ENCODE measurements around the gene TAOK1. TPM values are rescaled to one million over a fixed set of nuclear protein-coding genes. Genes with fewer than 3 reads are reported as not detected.

The TAOK1 gene
- total and polyA plus RNA-seq, 2 of the 13 experiments (the other 11 are each of a cell fraction or from before 2014, with no cell fraction given), result 14.1 to 23.0 TPM

DNA sequence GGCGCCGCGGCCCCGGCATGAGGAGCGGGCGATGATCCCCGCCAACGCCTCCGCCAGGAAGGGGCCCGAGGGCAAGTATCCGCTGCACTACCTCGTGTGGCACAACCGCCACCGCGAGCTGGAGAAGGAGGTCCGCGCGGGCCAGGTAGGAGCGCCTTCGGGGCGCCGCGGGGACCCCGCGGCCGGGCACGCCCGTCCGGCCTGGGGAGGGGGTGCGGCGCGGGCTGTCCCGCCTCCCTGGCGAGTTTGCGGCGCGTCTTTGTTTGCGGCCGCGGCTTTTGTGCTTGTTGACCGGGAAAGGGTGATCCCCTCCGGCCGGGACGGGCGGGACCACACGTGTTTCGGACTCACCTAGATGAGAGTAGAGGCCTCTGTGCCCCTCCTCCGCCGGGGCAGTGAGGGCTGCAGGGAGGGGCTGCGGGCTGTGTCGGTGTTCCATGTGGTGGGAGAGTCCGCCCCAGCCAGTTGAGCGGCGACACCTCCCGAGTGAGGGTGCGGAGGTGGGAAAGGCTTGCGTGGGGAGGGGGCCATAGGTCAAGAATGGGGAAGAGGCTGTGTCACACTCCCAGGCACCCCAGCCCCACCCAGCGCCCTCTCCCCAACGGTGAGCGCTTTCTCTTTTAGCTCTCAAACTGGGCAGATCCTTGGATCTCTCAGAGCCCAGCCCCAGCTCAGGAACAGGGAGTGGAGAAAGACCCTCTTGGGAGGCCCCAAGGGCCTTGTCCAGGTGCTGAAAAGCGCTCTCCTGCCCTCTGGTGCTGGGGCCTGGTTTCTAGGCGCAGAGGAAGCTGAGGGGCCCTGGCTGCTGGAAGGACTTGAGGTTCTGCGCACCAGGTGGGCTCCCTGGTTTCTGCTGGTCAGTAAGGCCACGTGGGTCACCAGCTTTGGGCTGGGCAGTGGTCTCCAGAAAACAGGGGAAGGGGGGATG is 203.7 kb downstream of the TAOK1 start (continued):
- 0 out of 2 replicates have a peak, but pooled peaks have one; percentile 83 for TF ChIP-seq MTA3 (CRISPR knock-in tag; IDR thresholded peaks at IDR 0.05)
- TF ChIP-seq, protein P1, sequence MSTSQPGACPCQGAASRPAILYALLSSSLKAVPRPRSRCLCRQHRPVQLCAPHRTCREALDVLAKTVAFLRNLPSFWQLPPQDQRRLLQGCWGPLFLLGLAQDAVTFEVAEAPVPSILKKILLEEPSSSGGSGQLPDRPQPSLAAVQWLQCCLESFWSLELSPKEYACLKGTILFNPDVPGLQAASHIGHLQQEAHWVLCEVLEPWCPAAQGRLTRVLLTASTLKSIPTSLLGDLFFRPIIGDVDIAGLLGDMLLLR (CRISPR knock-in tag; IDR thresholded peaks at IDR 0.05), result peak; percentile 48; the same call in 1 of the 2 replicates
- TF ChIP-seq SNAI1 (CRISPR knock-in tag; IDR thresholded peaks at IDR 0.05; ENCODE audit: borderline replicate concordance), result no peak
- TF ChIP-seq SNAPC2 (CRISPR knock-in tag; IDR thresholded peaks at IDR 0.05), result no peak
- TF ChIP-seq, protein P2, sequence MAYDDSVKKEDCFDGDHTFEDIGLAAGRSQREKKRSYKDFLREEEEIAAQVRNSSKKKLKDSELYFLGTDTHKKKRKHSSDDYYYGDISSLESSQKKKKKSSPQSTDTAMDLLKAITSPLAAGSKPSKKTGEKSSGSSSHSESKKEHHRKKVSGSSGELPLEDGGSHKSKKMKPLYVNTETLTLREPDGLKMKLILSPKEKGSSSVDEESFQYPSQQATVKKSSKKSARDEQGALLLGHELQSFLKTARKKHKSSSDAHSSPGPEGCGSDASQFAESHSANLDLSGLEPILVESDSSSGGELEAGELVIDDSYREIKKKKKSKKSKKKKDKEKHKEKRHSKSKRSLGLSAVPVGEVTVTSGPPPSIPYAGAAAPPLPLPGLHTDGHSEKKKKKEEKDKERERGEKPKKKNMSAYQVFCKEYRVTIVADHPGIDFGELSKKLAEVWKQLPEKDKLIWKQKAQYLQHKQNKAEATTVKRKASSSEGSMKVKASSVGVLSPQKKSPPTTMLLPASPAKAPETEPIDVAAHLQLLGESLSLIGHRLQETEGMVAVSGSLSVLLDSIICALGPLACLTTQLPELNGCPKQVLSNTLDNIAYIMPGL (CRISPR knock-in tag; IDR thresholded peaks at IDR 0.05; ENCODE audit: borderline replicate concordance in 1 of 2, low read depth in 1 of 2), result peak; percentile 39 to 42; a peak in 1 of 4 replicates
- peak; percentile 56; the same call in 1 of the 2 replicates for TF ChIP-seq SP4 (CRISPR knock-in tag; IDR thresholded peaks at IDR 0.05)
- no peak for TF ChIP-seq ZNF792 (CRISPR knock-in tag; IDR thresholded peaks at IDR 0.05)
- 0 out of 2 replicates have a peak, but pooled peaks have one; percentile 19 for TF ChIP-seq NCOA2 (CRISPR knock-in tag; IDR thresholded peaks at IDR 0.05)
- TF ChIP-seq, protein P3, sequence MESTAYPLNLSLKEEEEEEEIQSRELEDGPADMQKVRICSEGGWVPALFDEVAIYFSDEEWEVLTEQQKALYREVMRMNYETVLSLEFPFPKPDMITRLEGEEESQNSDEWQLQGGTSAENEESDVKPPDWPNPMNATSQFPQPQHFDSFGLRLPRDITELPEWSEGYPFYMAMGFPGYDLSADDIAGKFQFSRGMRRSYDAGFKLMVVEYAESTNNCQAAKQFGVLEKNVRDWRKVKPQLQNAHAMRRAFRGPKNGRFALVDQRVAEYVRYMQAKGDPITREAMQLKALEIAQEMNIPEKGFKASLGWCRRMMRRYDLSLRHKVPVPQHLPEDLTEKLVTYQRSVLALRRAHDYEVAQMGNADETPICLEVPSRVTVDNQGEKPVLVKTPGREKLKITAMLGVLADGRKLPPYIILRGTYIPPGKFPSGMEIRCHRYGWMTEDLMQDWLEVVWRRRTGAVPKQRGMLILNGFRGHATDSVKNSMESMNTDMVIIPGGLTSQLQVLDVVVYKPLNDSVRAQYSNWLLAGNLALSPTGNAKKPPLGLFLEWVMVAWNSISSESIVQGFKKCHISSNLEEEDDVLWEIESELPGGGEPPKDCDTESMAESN (CRISPR knock-in tag; conservative IDR thresholded peaks at IDR 0.05), result no peak
- TF ChIP-seq, protein P4, sequence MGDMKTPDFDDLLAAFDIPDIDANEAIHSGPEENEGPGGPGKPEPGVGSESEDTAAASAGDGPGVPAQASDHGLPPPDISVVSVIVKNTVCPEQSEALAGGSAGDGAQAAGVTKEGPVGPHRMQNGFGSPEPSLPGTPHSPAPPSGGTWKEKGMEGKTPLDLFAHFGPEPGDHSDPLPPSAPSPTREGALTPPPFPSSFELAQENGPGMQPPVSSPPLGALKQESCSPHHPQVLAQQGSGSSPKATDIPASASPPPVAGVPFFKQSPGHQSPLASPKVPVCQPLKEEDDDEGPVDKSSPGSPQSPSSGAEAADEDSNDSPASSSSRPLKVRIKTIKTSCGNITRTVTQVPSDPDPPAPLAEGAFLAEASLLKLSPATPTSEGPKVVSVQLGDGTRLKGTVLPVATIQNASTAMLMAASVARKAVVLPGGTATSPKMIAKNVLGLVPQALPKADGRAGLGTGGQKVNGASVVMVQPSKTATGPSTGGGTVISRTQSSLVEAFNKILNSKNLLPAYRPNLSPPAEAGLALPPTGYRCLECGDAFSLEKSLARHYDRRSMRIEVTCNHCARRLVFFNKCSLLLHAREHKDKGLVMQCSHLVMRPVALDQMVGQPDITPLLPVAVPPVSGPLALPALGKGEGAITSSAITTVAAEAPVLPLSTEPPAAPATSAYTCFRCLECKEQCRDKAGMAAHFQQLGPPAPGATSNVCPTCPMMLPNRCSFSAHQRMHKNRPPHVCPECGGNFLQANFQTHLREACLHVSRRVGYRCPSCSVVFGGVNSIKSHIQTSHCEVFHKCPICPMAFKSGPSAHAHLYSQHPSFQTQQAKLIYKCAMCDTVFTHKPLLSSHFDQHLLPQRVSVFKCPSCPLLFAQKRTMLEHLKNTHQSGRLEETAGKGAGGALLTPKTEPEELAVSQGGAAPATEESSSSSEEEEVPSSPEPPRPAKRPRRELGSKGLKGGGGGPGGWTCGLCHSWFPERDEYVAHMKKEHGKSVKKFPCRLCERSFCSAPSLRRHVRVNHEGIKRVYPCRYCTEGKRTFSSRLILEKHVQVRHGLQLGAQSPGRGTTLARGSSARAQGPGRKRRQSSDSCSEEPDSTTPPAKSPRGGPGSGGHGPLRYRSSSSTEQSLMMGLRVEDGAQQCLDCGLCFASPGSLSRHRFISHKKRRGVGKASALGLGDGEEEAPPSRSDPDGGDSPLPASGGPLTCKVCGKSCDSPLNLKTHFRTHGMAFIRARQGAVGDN (CRISPR knock-in tag; IDR thresholded peaks at IDR 0.05), result peak; percentile 62
- peak; percentile 24; the same call in 1 of the 2 replicates for TF ChIP-seq GATAD2A (CRISPR knock-in tag; IDR thresholded peaks at IDR 0.05)
- TF ChIP-seq ZC3H13 (CRISPR knock-in tag; IDR thresholded peaks at IDR 0.05), result no peak
- TF ChIP-seq PRMT3 (CRISPR knock-in tag; IDR thresholded peaks at IDR 0.05; ENCODE audit: borderline replicate concordance, low read depth), result 0 out of 2 replicates have a peak, but pooled peaks have one; percentile 40
- peak; percentile 73; the same call in 1 of the 2 replicates for TF ChIP-seq ZBTB7A (CRISPR knock-in tag; IDR thresholded peaks at IDR 0.05)
- peak; percentile 42; the same call in 1 of the 2 replicates for TF ChIP-seq SPEN (CRISPR knock-in tag; IDR thresholded peaks at IDR 0.05; ENCODE audit: low read depth)
- TF ChIP-seq NFIB (CRISPR knock-in tag; IDR thresholded peaks at IDR 0.05; ENCODE audit: borderline replicate concordance), result no peak
- TF ChIP-seq, protein P5, sequence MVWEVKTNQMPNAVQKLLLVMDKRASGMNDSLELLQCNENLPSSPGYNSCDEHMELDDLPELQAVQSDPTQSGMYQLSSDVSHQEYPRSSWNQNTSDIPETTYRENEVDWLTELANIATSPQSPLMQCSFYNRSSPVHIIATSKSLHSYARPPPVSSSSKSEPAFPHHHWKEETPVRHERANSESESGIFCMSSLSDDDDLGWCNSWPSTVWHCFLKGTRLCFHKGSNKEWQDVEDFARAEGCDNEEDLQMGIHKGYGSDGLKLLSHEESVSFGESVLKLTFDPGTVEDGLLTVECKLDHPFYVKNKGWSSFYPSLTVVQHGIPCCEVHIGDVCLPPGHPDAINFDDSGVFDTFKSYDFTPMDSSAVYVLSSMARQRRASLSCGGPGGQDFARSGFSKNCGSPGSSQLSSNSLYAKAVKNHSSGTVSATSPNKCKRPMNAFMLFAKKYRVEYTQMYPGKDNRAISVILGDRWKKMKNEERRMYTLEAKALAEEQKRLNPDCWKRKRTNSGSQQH (CRISPR knock-in tag; IDR thresholded peaks at IDR 0.05; ENCODE audit: low read depth), result peak; percentile 71; the same call in 1 of the 2 replicates
- TF ChIP-seq HNRNPUL1 (IDR thresholded peaks at IDR 0.05; ENCODE audit: low read depth, low read length), result no peak

Data from HepG2 (cell line).